ENCODE results near the gene SCYGR1.

DNA sequence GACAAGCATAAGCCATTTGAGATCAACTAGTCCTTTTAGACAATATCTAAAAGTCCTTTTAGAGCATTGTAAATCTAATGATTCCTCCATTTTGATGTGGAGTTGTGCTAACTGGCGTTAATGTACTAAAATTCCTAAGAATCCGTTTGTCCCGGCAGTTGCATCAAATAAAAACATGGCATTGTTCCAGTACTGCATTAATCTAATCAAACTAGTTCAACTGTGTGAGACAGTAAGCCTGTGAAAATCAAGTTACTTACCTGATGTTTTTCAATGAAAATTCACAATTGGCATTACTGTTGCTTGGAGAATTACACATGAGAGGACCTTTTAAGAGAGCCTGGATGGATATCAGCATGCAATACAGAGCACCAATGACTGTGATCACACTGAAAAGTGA is 21.9 kb downstream of the SCYGR1 start:
- TF ChIP-seq, protein P1, sequence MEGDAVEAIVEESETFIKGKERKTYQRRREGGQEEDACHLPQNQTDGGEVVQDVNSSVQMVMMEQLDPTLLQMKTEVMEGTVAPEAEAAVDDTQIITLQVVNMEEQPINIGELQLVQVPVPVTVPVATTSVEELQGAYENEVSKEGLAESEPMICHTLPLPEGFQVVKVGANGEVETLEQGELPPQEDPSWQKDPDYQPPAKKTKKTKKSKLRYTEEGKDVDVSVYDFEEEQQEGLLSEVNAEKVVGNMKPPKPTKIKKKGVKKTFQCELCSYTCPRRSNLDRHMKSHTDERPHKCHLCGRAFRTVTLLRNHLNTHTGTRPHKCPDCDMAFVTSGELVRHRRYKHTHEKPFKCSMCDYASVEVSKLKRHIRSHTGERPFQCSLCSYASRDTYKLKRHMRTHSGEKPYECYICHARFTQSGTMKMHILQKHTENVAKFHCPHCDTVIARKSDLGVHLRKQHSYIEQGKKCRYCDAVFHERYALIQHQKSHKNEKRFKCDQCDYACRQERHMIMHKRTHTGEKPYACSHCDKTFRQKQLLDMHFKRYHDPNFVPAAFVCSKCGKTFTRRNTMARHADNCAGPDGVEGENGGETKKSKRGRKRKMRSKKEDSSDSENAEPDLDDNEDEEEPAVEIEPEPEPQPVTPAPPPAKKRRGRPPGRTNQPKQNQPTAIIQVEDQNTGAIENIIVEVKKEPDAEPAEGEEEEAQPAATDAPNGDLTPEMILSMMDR (IDR thresholded peaks at IDR 0.05; ENCODE audit: low read depth, low read length, poor library complexity, severe bottlenecking), result no peak
- no peak for TF ChIP-seq EZH2phosphoT487 (IDR thresholded peaks at IDR 0.05; ENCODE audit: borderline replicate concordance, low read length)

Data from DOHH2 (cell line).